ENCODE results near the gene BRF1.
A peak's percentile ranks its signal among the peaks of the same experiment; 100 is the strongest.

Gene BRF1

DNA sequence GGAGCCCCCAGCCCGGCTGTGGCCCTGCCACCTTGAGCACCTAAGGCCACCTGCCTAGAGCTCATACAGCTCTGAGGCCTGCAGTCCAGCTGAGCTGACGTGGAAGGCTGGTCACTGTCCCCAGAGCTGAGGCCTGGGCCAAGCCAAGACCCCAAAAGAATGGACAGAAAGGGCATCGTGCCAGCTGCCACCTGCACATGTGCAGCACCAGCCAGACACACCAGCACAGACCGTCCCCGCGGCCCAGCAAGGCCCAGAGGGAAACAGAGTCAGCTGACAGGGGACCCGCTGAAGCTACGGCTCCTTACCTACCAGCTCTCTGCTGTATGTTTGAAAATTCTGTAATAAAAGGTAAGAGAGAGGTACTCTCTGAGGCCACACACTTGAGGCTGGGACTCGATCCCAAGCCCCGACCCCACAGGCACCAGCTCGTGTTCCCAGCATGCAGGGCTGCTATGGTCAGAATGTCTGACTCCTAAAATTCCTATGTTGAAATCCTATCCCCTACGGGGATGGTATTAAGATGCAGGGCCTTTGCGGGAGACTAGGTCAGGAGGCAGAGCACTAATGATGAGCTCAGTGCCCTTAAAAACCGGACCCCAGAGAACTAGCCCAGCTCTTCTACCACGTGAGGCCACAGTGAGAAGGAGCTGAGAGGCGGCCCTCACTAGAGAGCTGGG, 25.4 kb downstream of the BRF1 start:
- peak overlapping the region; percentile 96 for H3K27ac Mint-ChIP-seq
- H3K4me1 Mint-ChIP-seq = peaks cover 26% of the 10 kb centered on the region
- no peaks in the 10 kb centered on the region for H3K9me3 Mint-ChIP-seq
- no peak for DNase-seq
- no peak overlapping the region for H3K4me3 Mint-ChIP-seq
- H3K27me3 Mint-ChIP-seq (ENCODE audit: low read depth, poor library complexity) = no peaks in the 10 kb centered on the region
- peaks cover 8% of the 10 kb centered on the region for H3K36me3 Mint-ChIP-seq (ENCODE audit: low read depth)
- TF ChIP-seq, protein P1, sequence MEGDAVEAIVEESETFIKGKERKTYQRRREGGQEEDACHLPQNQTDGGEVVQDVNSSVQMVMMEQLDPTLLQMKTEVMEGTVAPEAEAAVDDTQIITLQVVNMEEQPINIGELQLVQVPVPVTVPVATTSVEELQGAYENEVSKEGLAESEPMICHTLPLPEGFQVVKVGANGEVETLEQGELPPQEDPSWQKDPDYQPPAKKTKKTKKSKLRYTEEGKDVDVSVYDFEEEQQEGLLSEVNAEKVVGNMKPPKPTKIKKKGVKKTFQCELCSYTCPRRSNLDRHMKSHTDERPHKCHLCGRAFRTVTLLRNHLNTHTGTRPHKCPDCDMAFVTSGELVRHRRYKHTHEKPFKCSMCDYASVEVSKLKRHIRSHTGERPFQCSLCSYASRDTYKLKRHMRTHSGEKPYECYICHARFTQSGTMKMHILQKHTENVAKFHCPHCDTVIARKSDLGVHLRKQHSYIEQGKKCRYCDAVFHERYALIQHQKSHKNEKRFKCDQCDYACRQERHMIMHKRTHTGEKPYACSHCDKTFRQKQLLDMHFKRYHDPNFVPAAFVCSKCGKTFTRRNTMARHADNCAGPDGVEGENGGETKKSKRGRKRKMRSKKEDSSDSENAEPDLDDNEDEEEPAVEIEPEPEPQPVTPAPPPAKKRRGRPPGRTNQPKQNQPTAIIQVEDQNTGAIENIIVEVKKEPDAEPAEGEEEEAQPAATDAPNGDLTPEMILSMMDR (IDR thresholded peaks at IDR 0.05) = no peak

DNA sequence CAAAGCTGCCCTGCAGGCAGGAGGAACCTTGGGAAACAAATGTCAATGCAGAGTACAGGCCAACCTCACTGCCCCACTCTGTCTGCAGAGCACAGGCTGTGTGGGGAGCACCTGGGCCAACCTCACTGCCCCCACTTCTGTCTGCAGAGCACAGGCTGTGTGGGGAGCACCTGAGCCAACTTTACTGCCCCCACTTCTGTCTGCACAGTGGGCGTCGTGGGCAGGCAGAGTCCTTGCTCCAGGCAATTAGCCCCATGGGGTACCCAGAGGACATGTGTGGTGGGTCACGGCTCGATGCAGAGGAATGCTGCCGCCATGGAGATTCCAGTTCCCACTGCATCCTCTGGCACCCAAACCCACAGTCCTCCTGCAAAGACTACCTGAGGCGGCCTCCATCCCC, 26.2 kb downstream of the BRF1 start:
- Mint-ChIP-seq H3K27me3 (ENCODE audit: low read depth, poor library complexity) (no peaks in the 10 kb centered on the region), H3K36me3 (ENCODE audit: low read depth) (peaks cover 8% of the 10 kb centered on the region), H3K4me1 (peaks cover 26% of the 10 kb centered on the region), H3K4me3 (no peak overlapping the region), H3K27ac (no peak overlapping the region), H3K9me3 (no peaks in the 10 kb centered on the region)
- TF ChIP-seq, protein P1 (IDR thresholded peaks at IDR 0.05) = no peak
- DNase-seq = no peak

DNA sequence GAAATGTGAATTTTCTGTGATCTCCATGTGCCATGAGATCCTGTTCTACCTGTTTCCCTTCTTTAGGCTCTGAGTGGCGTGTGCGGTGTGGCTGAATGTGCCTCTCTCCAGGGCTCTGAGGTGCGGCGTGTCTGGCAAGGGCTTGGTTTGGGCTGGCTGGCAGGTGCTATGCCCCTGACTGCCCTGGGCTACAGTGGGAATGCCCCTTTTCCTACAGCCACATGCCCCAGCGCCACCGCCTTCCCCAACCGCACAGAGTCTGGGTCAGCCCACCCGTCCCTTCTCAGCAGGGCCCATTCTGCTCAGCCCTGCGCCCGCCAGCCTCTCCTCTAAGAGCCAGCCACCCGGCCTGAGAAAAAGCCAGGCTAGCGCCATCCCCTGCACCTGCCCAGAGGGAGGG, 27.7 kb downstream of the BRF1 start:
- no peak for DNase-seq
- TF ChIP-seq, protein P1 (IDR thresholded peaks at IDR 0.05) = no peak
- Mint-ChIP-seq H3K4me3 (no peak overlapping the region), H3K36me3 (ENCODE audit: low read depth) (peaks cover 8% of the 10 kb centered on the region), H3K9me3 (no peaks in the 10 kb centered on the region), H3K27ac (no peak overlapping the region), H3K27me3 (ENCODE audit: low read depth, poor library complexity) (no peaks in the 10 kb centered on the region), H3K4me1 (peaks cover 26% of the 10 kb centered on the region)

DNA sequence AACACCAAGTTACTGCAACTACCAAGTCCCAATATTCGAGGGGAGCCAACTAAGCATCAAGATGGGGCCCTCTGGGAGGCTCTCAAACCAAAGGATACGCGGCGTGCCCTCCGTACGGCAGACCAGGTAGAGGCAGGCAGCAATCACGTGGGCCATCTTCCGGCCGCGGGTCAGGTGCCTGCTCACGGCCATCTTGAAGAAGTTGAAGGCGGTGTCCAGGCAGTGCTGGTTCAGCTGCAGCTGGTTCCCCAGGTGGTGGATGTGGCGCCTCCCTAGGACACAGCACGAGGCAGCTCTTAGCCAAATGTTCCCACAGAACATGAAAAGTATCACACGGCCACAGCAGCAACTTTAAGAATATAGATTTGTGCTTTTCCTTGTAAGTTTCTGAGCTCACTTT, 28.2 kb downstream of the BRF1 start:
- Mint-ChIP-seq H3K9me3 (no peaks in the 10 kb centered on the region), H3K4me1 (peaks cover 26% of the 10 kb centered on the region), H3K36me3 (ENCODE audit: low read depth) (peaks cover 8% of the 10 kb centered on the region), H3K4me3 (no peak overlapping the region), H3K27me3 (ENCODE audit: low read depth, poor library complexity) (no peaks in the 10 kb centered on the region), H3K27ac (no peak overlapping the region)
- no peak for DNase-seq
- TF ChIP-seq, protein P1 (IDR thresholded peaks at IDR 0.05) = no peak

DNA sequence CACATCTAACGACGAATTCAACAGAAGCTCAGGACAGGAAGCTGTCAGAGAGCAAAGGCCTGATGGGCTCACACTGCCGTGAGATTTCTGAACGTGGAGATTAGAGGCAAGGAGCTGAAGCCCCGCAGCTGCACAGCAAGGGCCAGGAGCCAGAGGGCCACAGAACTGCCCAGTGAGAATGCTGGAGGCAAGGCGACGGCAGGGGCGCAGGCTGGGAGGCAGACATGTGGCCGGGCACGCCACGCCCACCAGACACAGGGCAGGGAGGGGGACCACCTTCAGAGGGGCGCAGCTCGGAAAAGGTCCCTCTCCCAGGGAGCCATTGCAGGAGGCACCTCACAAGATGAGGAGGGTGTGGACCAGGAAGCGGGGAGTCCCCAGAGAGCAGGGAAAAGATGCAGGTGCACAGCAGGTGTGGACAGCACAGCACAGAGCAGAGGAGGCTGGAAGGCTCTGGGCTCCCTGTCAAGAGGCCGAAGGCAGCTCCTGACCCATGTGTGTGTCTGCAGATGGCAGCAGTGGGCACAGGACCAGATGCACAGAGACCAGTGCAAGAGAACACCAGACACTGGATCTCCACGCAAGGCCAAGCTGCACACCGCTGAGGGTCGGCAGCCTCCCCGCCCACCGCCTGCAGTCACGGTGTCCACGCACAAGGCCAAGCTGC, 29.4 kb downstream of the BRF1 start:
- DNase-seq = no peak
- H3K4me3 Mint-ChIP-seq = no peak overlapping the region
- TF ChIP-seq, protein P1 (IDR thresholded peaks at IDR 0.05) = no peak
- no peaks in the 10 kb centered on the region for H3K9me3 Mint-ChIP-seq
- peak overlapping the region; percentile 64 for H3K27ac Mint-ChIP-seq
- H3K36me3 Mint-ChIP-seq (ENCODE audit: low read depth) = peaks cover 16% of the 10 kb centered on the region
- peaks cover 26% of the 10 kb centered on the region for H3K4me1 Mint-ChIP-seq
- no peaks in the 10 kb centered on the region for H3K27me3 Mint-ChIP-seq (ENCODE audit: low read depth, poor library complexity)

DNA sequence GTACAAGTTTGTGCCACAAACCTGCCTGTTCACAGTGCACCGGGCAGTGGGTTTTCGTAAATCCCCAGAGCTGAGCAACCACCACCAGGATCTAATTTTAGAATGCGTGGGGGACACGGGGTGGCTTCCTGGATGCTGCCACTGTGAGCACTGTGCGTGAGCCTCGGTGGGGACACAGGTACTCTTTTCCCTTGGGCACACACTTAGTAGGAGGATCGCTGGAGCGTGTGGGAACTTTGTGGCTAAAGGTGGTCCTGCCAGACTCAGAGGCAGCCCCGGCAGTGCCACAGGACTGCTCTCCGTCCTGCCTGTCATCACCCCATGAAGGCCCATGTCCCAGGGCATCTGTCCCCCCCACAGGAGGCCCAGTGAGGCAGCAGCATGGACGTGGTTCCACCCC, 31.4 kb downstream of the BRF1 start:
- Mint-ChIP-seq H3K27ac (no peak overlapping the region), H3K36me3 (ENCODE audit: low read depth) (peaks cover 30% of the 10 kb centered on the region), H3K9me3 (peaks cover 4% of the 10 kb centered on the region), H3K27me3 (ENCODE audit: low read depth, poor library complexity) (peaks cover 3% of the 10 kb centered on the region), H3K4me1 (peaks cover 14% of the 10 kb centered on the region), H3K4me3 (no peak overlapping the region)
- TF ChIP-seq, protein P1 (IDR thresholded peaks at IDR 0.05) = no peak
- no peak for DNase-seq

Measured in nephron progenitor cell (in vitro differentiated cells).